DND-41 (cell line): Measurements from ENCODE around the gene NUP214.

Source experiments
- CTCF ChIP-seq: IDR thresholded peaks from 2 replicates; pipeline ENCODE4 v1.5.1; 2012; ENCODE audit warnings: borderline replicate concordance, low read length, moderate library complexity, mild to moderate bottlenecking; ENCODE audit not compliant: poor library complexity, severe bottlenecking; ENCODE audit errors: extremely low read depth
- EZH2 ChIP-seq: IDR thresholded peaks from 3 replicates; pipeline ENCODE4 v1.6.1; 2012; ENCODE audit warnings: borderline replicate concordance, low read depth, mild to moderate bottlenecking, moderate library complexity, low read length, inconsistent platforms; ENCODE audit not compliant: severe bottlenecking

GRCh38 chr9:131140112-131140511 is 14.7 kb downstream of the NUP214 start:
- no peak for TF ChIP-seq CTCF
- TF ChIP-seq EZH2, result no peak
